ENCODE results near the gene RPS18.
"Not testable (repeated sequence)": the region's sequence is repeated elsewhere in the genome, so short reads cannot be mapped to it uniquely, and the experiment has no call there.

RPS18 gene

GRCh38 chr6:33271468-33272274 is at the start of gene RPS18, which contains the start of gene VPS52:
TSS of gene RPS18 (plus strand) at chr6:33272075. CDS start at chr6:33272120, 45 bp downstream.
TSS of gene VPS52 (minus strand) at chr6:33271876. CDS start at chr6:33271675, 201 bp downstream.
- DNase-seq (ENCODE audit: low spot score): peak; percentile 100

GRCh38 chr6:33226503-33227120 is 45.3 kb upstream of the RPS18 start:
- DNase-seq (ENCODE audit: low spot score): not testable (repeated sequence)

DNA sequence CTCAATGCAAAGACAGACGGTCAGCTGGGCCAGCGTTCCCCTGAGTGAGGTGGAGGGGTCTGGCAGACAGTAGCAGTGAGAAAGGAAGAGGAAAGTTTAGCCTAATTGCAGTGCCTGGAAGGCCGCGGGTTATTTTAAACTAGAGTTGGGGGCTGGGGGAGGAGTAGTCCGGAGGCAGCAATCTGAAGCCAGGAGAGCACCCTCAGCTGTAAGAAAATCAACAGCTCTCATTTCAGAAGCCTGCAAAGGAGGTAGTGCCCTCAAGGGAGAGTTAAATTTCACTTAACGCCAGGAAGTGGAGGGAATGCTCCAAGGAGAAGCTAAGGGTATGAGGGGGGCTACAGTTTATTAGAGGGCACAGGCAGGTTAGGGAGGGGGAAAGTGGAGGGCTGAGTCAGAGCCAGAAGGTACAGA is 36.6 kb upstream of the RPS18 start:
- no peak for DNase-seq (ENCODE audit: low spot score)

- DNase-seq (ENCODE audit: low spot score): no peak
These were observed 35.5 kb upstream of the RPS18 start for GRCh38 chr6:33236328-33236727.

DNA sequence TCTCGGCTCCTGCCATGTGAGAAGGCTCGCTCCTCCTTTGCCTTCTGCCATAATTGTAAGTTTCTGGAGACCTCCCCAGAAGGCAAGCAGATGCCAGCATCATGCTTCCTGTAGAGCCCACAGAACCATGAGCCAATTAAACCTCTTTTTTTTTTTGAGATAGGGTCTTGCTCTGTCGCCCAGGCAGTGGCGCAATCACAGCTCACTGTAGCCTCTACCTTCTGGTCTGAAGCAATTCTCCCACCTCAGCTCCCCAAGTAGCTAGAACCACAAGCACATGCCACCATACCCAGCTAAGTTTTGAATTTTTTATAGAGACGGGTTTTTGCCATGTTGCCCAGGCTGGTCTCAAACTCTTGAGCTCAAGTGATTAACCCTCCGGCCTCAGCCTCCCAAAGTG is 35.0 kb upstream of the RPS18 start:
- no peak for DNase-seq (ENCODE audit: low spot score)

DNA sequence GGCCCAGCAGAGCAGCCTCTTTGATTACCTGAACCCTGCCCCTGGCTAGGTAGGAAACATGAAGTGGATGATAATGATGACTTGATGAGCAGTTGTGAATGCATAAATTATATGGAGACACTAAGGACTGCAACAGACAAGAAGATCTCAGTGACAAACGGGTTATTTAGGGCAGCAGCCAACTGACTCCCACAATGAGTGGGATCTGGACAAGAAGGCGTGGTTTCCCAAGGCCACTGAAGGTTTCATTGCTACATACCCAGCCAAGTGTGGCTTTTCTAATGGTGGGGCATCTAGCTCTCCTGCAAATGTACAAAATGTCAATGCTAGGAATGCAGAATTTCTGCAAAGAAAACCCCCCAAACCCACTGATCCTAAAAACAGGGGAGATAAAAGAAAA is 34.1 kb upstream of the RPS18 start:
- DNase-seq (ENCODE audit: low spot score): no peak

DNA sequence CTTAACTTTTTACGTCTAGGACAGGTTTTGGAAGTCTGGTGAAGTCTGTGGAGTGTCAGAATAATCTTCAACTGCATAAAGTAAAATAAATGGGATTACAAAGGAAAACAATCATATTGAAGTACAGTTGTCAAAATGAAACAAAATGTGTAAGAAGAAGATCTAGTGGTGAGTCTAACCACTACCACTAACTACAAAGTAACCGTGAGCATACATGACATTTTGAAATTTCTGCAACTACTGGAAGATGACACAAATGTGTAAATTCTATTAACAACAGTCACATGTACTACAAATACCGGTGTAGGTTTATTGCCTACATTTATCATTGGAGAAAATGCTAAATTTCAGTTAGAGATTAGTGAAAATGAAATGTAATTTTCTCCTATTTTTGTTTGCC is 29.9 kb upstream of the RPS18 start:
- DNase-seq (ENCODE audit: low spot score): no peak

- no peak for DNase-seq (ENCODE audit: low spot score)
These were observed 28.4 kb upstream of the RPS18 start for GRCh38 chr6:33243476-33243875.

DNA sequence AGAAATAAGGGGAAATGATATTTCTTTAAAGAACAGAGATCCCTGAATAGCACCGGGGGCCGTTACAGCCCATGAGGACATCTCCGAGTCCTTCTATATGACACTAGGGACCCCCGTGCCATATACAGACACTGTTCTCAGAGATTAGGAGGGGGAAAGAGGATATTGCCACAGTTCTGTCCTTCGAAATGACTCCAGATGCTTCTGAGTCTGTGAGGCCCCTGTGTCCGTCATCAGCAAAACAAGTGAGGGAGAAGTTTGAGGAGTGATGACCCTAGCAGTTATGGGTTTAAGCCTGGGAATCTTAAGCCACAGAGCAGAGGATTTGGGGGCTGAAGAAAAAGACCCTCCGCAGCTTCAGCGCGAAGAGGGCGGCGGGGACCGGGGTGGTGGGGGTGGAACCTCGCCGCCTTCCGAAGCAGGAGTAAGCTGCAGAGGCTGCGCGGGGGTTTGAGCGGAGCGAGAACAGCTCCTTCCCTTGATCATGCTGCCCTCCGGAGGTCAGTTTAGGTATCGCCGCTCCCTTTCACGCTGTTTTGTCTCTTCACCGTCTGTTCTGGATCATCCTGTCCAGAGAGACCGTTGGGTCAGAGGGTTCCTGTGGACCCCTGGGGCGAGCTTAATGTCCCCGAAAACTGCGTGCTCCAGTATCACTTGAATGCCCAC is 23.8 kb upstream of the RPS18 start:
- peak; percentile 87 for DNase-seq (ENCODE audit: low spot score)

GRCh38 chr6:33248643-33248931 is 23.3 kb upstream of the RPS18 start:
- no peak for DNase-seq (ENCODE audit: low spot score)

DNA sequence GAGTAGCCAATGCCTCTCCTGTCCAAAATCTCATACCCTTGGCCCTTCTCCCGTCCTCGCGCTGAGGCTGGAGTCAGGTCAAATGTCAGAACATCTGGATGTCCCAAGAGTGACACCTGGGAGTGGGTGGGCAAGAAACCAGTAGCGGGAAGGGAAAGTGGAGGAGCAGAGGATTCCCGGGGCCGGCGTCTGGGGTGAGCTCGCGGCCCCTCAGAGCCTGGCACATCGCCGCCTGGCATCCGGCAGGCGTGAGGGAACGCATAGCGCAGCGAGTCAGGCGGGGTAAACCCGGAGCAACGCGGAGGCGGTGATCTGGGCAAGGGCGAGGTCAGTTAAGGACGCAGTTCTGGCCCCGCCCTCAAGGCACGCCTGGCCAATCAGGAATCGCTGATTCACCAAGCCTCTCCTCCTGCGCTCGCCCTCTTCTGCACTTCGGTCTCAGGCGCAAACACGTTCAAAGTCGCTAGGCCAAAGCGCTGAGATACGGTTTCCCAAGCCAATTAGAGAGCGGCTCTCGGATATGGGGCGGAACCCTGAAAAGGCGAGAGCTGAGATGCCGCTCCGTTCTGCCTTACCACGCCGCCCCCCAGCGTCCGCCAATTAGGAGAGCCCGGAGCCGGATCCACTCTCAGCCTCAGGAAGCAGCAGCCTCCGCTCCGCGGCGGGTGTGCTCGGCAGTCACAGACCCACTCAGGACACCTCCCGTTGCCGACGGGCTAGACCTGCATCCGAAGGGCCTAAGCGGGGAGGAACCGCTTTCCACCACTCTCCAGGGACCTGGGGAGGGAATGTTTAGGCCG is 22.7 kb upstream of the RPS18 start:
- DNase-seq (ENCODE audit: low spot score): peak; percentile 99

DNA sequence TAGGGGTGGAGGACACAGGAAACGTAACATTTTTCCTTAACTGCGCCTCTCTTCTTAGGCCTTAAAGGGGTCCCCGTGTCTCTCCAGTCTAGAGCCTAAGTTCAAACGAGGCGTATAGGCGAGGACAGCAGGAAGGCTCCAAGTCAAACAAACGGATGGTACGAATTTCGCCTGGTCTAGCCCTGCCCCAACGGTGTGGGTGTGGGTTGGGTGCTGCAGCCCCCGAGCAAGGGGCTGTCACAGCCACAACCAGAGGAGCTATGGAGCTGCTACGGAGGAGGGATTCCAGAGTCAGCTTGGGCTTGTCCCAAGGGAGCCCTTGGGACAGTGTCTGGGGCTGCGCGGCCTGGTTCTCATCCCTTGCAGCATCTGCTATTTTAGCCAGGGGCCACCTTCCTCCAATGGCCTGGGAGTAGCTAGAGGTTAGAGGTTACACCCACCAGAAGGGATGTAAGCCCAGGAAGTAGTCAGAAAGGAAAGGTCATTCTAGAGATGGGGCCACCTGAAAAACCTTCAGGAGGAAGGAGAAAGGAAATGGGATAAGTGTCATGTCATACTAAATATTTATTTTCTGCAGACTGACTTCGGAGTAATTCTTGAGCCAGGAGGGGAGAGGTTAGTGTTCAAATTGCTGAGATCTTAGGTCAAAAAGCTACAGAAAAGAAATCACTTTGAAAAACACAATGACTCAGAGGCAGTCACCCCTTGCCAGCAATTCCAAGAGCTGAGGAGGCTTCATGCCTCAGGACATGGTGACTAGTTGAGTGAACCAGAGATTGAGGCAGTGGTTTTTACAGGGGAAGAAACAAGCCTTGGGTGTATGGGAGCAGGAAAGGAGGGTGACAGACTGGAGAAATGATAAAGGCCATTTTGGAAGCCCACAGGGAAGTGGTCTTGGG is 21.9 kb upstream of the RPS18 start:
- DNase-seq (ENCODE audit: low spot score): no peak

DNA sequence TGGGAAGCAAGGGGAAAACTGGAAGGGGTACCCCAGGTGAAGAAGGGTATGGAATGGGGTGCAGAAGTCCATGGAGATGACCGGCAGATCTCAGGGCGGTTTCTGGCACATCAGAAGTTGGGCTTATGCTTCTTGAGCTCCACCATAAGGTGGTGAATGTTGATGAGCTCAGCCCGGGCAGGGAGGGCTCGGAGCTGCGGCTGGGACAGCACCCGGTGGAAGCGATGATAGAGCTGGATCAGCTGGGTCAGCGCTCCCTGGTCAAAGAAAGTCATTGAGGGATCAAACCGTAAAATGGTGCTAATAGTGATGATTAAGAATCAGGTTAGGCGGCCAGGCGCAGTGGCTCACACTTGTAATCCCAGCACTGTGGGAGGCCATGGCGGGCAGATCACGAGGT is 21.1 kb upstream of the RPS18 start:
- no peak for DNase-seq (ENCODE audit: low spot score)

DNA sequence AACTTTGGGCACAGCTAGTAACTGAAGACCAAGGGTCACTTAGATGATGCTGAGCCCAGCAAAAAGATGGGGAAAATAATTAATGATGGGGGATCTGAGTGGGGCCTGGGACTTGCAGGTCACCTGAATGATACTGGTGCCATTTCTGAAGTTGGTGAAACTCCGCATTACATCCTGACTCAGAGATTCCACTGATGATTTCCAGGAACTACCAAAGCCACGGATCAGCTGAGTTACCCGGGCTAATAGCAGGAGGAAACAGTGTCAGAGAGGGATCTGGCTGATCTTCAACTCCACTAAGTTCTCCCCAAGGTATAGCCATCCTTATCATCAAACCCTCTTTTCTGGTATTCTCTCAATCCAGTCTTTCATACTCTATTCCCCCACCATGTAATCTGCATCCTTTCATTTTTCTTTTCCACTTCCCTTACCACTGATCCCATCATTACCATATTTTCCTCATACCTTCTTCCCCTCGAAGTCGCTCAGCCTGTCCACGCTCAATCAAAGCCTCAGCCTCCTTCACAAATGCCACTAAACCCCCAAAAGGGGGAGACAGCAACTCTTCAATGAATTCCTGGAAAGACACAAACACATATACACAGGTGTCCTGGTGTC is 20.4 kb upstream of the RPS18 start:
- no peak for DNase-seq (ENCODE audit: low spot score)

DNA sequence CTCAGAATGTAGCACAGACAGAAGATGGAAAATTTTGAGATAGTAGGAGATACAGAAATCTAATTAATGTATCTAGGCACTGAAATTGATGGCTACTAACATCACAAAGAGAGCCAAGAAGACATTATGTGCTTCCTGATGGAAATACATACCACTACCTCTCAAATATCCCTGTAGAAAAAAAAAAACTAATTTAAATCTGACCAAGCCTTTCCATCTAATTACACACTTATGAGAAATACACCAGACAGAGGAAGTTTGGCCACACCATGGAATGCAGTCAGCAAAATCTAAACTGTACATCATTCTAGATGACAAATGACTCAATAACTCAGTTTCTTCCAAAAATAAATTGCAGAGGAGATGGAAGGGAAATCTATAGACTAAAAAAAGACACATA is 19.1 kb upstream of the RPS18 start:
- no peak for DNase-seq (ENCODE audit: low spot score)

DNA sequence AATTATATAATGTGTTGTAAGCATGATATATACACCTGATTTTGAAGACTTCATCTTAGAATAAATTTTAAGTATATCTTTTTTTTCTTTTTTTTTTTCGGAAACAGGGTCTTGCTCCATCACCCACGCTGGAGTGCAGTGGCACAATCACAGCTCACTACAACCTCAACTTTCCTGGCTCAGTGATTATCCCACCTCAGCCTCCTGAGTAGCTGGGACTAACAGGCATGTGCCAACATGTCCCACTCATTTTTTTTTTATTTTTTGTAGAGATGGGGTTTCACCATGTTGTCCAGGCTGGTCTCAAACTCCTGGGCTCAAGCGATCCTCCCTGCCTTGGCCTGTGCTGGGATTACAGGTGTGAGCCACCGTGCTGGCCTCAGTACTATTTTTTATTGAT is 17.3 kb upstream of the RPS18 start:
- no peak for DNase-seq (ENCODE audit: low spot score)

DNA sequence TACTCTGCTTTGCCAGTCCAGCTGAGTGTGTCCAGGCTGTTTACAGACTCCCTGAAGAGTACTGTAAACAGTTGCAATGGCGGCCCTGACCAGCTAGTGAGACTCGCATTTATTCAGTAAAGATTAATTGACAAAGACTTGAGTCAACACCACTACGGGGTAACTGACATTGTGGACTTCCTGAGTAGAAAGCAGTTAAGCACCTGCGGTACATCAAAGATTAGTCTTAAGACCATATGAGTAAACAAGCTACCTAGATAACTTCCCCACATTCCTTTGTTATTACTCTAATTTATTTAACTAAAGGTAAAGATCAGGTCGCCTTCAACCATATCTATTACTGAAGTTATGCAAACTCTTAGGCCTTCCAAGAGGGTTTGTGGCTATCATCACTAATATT is 12.8 kb upstream of the RPS18 start:
- no peak for DNase-seq (ENCODE audit: low spot score)

DNA sequence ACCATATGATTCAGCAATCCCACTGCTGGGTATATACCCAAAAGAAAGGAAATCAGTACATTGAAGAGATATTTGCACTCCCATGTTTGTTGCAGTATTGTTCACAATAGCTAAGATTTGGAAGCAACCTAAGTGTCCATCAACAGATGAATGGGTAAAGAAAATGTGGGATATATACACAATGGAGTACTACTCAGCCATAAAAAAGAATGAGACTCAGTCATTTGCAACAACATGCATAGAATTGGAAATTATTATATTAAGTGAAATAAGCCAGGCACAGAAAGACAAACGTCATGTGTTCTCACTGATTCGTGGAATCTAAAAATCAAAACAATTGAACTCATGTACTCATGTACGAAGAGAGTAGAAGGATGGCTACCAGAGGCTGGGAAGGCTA is 9.4 kb upstream of the RPS18 start:
- DNase-seq (ENCODE audit: low spot score): not testable (repeated sequence)

DNA sequence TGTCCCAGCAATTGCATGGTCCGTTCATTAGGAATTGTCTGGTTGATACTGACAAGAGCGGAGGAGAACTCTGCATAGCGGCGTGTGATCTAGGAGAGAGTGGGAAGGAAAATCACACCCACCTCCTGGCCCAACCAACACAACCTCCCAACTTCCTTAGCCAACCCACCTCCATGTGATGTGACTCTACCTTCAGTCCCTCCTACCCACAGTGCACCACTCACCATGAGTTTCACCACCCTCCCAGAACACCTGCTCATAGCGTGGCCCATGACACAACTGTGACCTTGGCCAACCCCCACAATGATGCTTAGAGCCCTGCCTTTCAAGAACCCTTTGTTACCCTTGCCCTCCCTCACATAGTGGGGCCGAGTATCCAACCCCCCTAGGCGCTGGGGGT is 7.9 kb upstream of the RPS18 start:
- DNase-seq (ENCODE audit: low spot score): no peak

DNA sequence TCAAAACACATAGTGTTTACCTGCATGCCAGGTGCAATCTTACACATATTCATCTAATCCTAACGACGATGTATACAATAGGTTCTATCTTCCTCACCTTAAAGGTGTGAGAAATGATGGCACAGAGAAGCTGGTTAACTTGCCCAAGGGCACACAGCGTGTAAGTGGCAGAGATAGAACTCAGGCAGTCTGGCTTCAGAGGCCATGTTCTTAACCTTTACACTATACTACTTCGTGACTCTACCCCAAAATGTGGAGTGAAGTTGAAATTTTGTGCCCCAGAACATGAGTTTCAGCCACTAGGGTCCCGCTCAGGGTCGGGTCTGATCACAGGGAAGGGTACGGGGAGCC is 783 bp upstream of the RPS18 start:
- no peak for DNase-seq (ENCODE audit: low spot score)

Measured in pons (tissue), 1 donor.